AG04449 (cell line): ENCODE measurements around the gene ASB4.

Source experiments
- CTCF ChIA-PET: fragments of 350-600 bp; formaldehyde crosslinking; extraction: SDS; loops from one replicate; lab custom pipeline; 2021; ENCODE audit warnings: antibody characterized with exemption; lab: Yijun Ruan, JAX
- POLR2A ChIA-PET: fragments of 400-600, 350-600 bp; formaldehyde crosslinking; extraction: SDS; loops from one replicate; lab custom pipeline; 2020; ENCODE audit warnings: antibody characterized with exemption, inconsistent platforms; lab: Yijun Ruan, JAX
- DNase-seq: peaks from one replicate; pipeline ENCODE4 v3.0.0-alpha.2; 2010; ENCODE audit warnings: low read depth, low spot score
- H3K4me3 ChIP-seq: 2 replicates; pipeline ENCODE4 v1.5.1; 2011; ENCODE audit warnings: low read depth, mild to moderate bottlenecking, control low read depth, low read length
- CTCF ChIP-seq: IDR thresholded peaks from one replicate; pipeline ENCODE4 v1.5.1; 2011; ENCODE audit warnings: mild to moderate bottlenecking, moderate library complexity, low read length, control low read depth, inconsistent platforms; ENCODE audit not compliant: insufficient read depth; ENCODE audit errors: missing control alignments

Gene ASB4

GRCh38 chr7:95469848-95470247 is 15.9 kb upstream of the ASB4 start:
- POLR2A ChIA-PET, result no interaction called here
- CTCF ChIA-PET, result interaction anchor here (1.6 to 1.8 kb wide), 3 partner anchors 9 to 42 kb away, joined by 3 to 8 read pairs (median 3); no protein-coding TSS in a partner anchor
- DNase-seq, result no peak
- H3K4me3 ChIP-seq, result no peak overlapping the region
- no peak for TF ChIP-seq CTCF

GRCh38 chr7:95470452-95470851 is 15.3 kb upstream of the ASB4 start:
- no peak overlapping the region for H3K4me3 ChIP-seq
- no peak for TF ChIP-seq CTCF
- CTCF ChIA-PET, result interaction anchor here (1.6 to 1.8 kb wide), 3 partner anchors 8 to 41 kb away, joined by 3 to 8 read pairs (median 3); no protein-coding TSS in a partner anchor
- no peak for DNase-seq
- POLR2A ChIA-PET, result no interaction called here

GRCh38 chr7:95471071-95471470 is 14.7 kb upstream of the ASB4 start:
- POLR2A ChIA-PET, result no interaction called here
- CTCF ChIA-PET, result interaction anchor here (1.8 kb wide), 1 partner anchor 8 kb away, joined by 8 read pairs; no protein-coding TSS in a partner anchor
- TF ChIP-seq CTCF, result no peak
- DNase-seq, result no peak
- H3K4me3 ChIP-seq, result no peak overlapping the region

GRCh38 chr7:95472581-95473161 is 13.1 kb upstream of the ASB4 start:
- no peak for TF ChIP-seq CTCF
- CTCF ChIA-PET, result interaction anchor here (0.8 to 1.2 kb wide), 5 partner anchors 8 to 1023 kb away, joined by 3 to 4 read pairs (median 3); no protein-coding TSS in a partner anchor

GRCh38 chr7:95473276-95473985 is 12.3 kb upstream of the ASB4 start:
- H3K4me3 ChIP-seq, result no peak overlapping the region
- no peak for DNase-seq
- ChIA-PET CTCF (interaction anchor here (0.8 to 1.2 kb wide), 5 partner anchors 9 to 1024 kb away, joined by 3 to 4 read pairs (median 3); no protein-coding TSS in a partner anchor), POLR2A (no interaction called here)
- no peak for TF ChIP-seq CTCF

More at GRCh38 chr7:95472581-95473161, 13.1 kb upstream of the ASB4 start:
- no peak overlapping the region for H3K4me3 ChIP-seq
- POLR2A ChIA-PET, result no interaction called here
- no peak for DNase-seq
